ENCODE measurements around the gene SPG7. TPM values are rescaled to one million over a fixed set of nuclear protein-coding genes. Genes with fewer than 3 reads are reported as not detected.

SPG7 gene
- total RNA-seq, 2 donors from 2014 or later, result 72.8 to 216 TPM

DNA sequence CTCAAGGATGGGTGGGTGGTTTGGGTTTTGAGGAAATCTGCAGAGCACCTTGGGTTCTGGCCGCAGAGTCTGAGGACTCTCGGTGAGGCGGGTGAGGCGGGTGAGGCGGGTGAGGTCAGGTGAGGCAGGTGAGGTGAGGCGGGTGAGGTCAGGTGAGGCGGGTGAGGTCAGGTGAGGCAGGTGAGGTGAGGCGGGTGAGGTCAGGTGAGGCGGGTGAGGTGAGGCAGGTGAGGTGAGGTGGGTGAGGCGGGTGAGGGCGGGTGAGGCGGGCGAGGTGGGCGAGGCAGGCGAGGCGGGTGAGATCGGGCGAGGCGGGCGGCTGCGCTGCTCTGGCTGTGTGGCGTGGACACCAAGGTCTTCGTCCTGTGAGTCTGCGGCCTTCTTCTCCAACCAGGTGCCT lies 28.2 kb downstream of the SPG7 start:
- TF ChIP-seq, protein P1, sequence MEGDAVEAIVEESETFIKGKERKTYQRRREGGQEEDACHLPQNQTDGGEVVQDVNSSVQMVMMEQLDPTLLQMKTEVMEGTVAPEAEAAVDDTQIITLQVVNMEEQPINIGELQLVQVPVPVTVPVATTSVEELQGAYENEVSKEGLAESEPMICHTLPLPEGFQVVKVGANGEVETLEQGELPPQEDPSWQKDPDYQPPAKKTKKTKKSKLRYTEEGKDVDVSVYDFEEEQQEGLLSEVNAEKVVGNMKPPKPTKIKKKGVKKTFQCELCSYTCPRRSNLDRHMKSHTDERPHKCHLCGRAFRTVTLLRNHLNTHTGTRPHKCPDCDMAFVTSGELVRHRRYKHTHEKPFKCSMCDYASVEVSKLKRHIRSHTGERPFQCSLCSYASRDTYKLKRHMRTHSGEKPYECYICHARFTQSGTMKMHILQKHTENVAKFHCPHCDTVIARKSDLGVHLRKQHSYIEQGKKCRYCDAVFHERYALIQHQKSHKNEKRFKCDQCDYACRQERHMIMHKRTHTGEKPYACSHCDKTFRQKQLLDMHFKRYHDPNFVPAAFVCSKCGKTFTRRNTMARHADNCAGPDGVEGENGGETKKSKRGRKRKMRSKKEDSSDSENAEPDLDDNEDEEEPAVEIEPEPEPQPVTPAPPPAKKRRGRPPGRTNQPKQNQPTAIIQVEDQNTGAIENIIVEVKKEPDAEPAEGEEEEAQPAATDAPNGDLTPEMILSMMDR (IDR thresholded peaks at IDR 0.05), result no peak
- no peak overlapping the region for H3K4me3 ChIP-seq
- H3K27me3 ChIP-seq, result no peaks in the 10 kb centered on the region
- DNase-seq (ENCODE audit: low spot score), result no peak
- H3K27ac ChIP-seq, result no peak overlapping the region
- no peaks in the 10 kb centered on the region for H3K9me3 ChIP-seq
- peaks cover 61% of the 10 kb centered on the region for H3K36me3 ChIP-seq
- peaks cover 0 to 19% of the 10 kb centered on the region in 2 donors for H3K4me1 ChIP-seq

GRCh38 chr16:89536886-89537548 lies 28.8 kb downstream of the SPG7 start:
- no peak for DNase-seq (ENCODE audit: low spot score)

DNA sequence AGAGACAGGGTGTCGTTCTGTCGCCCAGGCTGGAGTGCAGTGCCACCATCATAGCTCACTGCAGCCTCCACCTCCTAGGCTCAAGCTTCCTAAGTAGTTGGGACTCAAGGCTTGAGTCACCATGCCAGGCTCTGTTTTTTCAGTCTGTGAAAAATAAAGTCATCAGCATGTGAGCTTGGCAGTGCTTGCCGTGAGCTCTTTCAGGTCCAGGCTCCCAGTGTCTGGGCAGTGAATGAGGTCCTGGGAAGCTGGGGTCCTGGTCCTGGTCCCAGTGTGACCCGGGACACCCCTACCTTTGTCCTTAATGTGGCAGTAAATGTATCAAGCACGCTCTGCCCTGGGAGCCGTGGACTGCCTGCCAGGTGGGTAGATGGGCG lies 29.3 kb downstream of the SPG7 start:
- Histone ChIP-seq H3K27ac (no peak overlapping the region), H3K4me3 (no peak overlapping the region), H3K36me3 (peaks cover 49% of the 10 kb centered on the region), H3K4me1 (peaks cover 0 to 13% of the 10 kb centered on the region in 2 donors), H3K9me3 (no peaks in the 10 kb centered on the region), H3K27me3 (no peaks in the 10 kb centered on the region)
- no peak for DNase-seq (ENCODE audit: low spot score)
- TF ChIP-seq, protein P1 (IDR thresholded peaks at IDR 0.05), result no peak

More at GRCh38 chr16:89536886-89537548, 28.8 kb downstream of the SPG7 start:
- Histone ChIP-seq H3K36me3 (peaks cover 54% of the 10 kb centered on the region), H3K27ac (no peak overlapping the region), H3K4me1 (peaks cover 0 to 13% of the 10 kb centered on the region in 2 donors), H3K27me3 (no peaks in the 10 kb centered on the region), H3K4me3 (no peak overlapping the region), H3K9me3 (no peaks in the 10 kb centered on the region)
- TF ChIP-seq, protein P1 (IDR thresholded peaks at IDR 0.05), result no peak

DNA sequence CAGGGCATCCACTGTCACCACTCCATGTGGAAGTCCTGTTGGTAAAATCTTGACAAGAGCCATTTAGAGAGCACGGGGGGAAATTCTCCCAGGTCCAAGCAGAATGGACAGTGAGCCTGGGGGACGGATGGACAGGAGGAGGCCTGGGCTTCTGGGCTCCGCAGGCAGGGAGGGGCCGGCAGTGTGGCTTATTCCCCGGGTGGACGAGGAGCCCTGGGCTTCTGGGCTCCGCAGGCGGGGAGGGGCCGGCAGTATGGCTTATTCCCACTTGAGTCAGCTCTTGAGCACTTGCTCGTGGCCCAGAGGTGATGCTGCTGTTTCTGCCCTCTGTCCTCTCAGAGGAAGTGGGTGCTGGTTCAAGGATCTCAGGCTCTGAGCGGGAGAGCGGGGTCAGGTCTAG lies 30.1 kb downstream of the SPG7 start:
- H3K27me3 ChIP-seq, result no peaks in the 10 kb centered on the region
- DNase-seq (ENCODE audit: low spot score), result no peak
- H3K4me3 ChIP-seq, result no peak overlapping the region
- TF ChIP-seq, protein P1 (IDR thresholded peaks at IDR 0.05), result no peak
- no peaks in the 10 kb centered on the region for H3K9me3 ChIP-seq
- peaks cover 0 to 13% of the 10 kb centered on the region in 2 donors for H3K4me1 ChIP-seq
- H3K36me3 ChIP-seq, result peaks cover 43% of the 10 kb centered on the region
- no peak overlapping the region for H3K27ac ChIP-seq

DNA sequence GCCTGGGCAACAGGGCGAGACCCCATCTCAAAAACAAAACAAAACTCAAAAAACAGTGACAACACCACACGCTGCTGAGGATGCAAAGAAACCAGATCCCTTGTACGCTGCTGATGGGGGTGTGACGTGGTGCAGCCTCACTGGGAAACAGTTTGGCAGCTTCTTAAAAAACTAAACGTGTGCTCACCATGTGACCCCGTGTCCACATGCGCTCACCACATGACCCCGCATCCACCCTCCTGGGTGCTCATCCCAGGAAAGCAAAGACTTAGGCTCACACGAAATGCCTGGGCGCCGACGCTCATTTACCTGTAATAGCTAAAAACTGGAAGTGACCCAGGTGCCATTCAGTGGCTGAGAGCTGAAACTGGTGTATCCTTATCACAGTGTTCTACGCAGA lies 32.4 kb downstream of the SPG7 start:
- Histone ChIP-seq H3K27me3 (no peaks in the 10 kb centered on the region), H3K9me3 (no peaks in the 10 kb centered on the region), H3K36me3 (peaks cover 34% of the 10 kb centered on the region), H3K4me1 (peaks cover 0 to 6% of the 10 kb centered on the region in 2 donors), H3K4me3 (no peak overlapping the region), H3K27ac (peak overlapping the region; percentile 70 to 71)
- TF ChIP-seq, protein P1 (IDR thresholded peaks at IDR 0.05), result no peak
- no peak for DNase-seq (ENCODE audit: low spot score)

DNA sequence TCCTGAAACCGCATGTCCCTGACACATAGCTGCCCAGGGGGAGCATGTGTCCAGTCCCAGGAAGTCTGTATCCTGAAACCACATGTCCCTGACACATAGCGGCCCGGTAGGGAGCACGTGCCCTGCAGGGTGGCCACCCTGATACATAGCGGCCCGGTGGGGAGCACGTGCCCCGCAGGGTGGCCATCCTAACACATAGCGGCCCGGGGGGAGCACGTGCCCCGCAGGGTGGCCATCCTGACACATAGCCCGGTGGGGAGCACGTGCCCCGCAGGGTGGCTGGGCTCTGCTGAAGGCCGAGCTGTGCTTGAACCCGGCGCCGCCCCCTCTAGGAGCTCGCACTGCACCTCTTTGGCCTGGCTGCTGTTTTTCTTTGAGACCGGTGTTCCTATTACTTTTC lies 33.6 kb downstream of the SPG7 start:
- TF ChIP-seq, protein P1 (IDR thresholded peaks at IDR 0.05), result no peak
- Histone ChIP-seq H3K4me3 (no peak overlapping the region), H3K36me3 (peaks cover 41% of the 10 kb centered on the region), H3K9me3 (no peaks in the 10 kb centered on the region), H3K27ac (peak overlapping the region; percentile 70 to 71), H3K4me1 (peaks cover 0 to 6% of the 10 kb centered on the region in 2 donors), H3K27me3 (no peaks in the 10 kb centered on the region)
- DNase-seq (ENCODE audit: low spot score), result no peak

All from right atrium auricular region (tissue), 2 donors.